Glomerular visceral epithelial cell (primary cell): ENCODE data around the gene NRXN3.

Source experiments
- DNase-seq: peaks from one replicate; pipeline ENCODE4 v3.0.0-alpha.2; 2016; ENCODE audit errors: extremely low spot score

NRXN3 gene

DNA sequence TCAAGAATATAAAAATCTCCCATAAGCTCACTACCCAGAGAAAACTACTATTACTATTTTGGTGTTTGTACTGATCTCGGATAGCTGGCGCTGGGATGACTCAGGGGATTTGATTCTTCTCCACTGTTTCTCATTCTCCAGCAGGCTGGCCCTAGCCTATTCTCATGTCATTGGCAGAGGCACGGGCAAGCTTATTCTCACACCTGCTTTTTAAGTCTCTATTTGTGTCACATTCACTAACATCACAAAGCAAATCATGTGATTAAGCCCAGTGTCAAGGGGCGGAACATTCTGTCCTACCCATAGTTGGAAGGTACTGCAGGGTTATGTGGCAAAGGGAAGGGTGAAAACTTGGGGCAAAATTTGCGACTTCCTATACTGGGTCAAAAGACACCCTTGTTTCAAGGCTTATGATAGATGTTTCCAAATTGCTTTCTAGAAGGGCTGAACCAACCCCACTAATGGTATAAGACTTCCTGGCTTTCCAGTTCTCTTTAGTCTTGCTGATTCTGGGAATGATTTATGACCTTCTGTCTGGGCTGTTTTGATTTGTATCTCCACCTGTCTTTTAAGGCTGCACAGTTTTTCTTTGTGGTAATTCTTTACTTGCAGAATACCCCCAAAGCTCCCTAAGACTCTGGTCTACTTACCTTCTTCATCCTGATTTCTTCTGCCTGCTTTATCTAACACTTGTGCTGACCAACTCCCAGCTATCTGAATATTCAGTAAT lies 406.4 kb downstream of the NRXN3 start:
- no peak for DNase-seq

- no peak for DNase-seq
Measured at GRCh38 chr14:78581229-78581628, 411.1 kb downstream of the NRXN3 start.

DNA sequence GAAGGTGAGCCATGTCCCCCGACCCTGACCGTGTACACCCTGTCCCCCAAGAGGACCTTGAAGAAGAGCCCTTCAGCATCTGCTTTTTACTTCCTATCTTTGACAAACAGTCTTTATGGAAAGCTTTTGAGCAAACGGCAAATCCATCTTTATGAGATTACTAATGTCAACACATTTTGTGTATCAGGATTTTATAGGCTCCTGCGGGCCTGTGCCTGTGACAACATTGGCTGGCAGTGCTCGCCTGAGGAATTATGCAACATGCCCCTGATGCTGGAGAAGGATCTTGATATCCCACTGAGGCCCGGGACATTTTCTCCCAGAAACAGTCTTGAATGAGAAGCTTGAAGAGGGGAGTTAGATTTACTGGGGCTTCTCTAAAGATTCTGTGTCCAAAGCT lies 416.5 kb downstream of the NRXN3 start:
- no peak for DNase-seq

DNA sequence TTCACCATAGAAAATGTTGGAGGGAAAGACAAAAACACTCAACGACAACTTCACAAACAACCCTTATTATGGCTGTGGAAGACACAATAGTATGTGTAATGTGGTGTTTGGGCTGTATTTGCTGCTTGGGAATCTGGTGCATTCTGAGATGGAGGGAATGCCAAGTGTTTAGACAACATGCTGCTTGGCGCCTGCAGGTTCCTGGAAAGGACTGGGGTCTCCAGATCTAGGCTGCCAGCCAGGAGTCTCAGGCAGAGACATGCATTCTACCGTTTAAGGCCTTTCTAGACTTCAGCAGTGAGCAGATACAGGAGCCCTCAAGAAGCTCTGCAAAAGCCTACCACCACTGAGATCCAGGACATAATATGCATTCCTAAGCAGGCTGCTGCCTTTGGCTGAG lies 418.7 kb downstream of the NRXN3 start:
- DNase-seq, result no peak

DNA sequence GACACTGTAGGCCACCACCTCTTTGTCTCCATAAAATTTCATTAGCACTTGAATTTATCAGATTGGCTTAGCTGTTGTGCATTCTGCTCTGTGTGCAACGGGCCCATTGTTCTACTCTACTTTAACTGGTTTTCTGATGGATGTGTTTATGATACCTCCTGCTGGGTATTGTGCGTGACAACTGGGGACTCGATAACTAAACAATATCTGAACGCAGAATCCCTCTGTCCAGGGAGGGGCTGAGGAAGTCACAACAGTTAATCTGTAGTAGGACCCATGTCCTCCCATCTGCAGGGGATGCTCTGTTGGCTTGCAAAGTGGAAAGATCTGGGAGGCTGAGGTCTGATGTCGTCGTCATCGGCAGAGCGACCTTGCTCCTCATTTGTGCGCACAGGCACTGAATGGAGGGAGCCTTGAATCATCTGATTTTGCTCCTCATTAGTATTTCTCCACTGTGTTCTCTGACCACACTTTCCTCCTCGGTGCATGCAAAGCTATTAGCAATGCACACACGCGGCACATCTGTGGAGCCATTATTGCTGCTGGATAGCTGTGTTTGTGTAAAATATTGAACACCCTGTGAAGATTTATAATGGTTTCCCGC lies 422.5 kb downstream of the NRXN3 start:
- no peak for DNase-seq

DNA sequence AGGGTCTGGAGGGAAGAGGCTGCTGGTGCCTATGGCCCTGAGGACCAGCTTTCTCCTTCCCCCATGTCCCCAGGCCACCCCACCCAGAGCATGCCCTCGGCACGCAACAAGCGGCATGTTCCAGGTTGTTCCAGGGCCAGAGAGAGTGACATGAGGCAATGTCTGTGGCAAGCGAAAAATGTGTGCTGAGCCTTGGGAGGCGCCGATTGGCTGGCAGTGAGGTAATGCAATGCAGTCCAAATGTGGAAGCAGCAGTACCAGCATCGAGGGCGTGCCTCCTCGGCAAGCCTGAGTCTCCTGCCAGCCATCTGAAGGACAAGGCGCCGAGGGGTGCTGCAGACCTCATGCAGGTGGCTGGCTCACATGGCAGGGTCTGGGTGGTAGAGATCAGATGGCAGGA lies 423.8 kb downstream of the NRXN3 start:
- no peak for DNase-seq

DNA sequence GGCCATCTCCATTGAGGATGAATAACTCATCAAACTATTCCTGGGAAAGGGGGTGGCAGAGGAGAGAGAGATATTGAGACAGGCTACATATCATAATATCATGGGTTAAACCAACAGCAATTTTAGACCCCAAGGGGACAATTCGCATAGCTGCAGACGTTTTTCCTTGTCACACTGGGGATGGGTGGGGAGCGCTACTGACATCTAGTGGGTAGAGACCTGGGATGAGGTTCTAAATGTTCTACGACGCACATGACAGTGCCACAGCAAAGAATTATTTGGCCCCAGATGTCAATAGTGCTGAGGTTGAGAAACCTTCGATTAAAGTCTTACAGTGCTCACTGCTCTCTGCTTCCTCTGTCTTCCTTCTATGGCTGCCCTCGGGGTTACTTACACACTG lies 425.6 kb downstream of the NRXN3 start:
- no peak for DNase-seq

DNA sequence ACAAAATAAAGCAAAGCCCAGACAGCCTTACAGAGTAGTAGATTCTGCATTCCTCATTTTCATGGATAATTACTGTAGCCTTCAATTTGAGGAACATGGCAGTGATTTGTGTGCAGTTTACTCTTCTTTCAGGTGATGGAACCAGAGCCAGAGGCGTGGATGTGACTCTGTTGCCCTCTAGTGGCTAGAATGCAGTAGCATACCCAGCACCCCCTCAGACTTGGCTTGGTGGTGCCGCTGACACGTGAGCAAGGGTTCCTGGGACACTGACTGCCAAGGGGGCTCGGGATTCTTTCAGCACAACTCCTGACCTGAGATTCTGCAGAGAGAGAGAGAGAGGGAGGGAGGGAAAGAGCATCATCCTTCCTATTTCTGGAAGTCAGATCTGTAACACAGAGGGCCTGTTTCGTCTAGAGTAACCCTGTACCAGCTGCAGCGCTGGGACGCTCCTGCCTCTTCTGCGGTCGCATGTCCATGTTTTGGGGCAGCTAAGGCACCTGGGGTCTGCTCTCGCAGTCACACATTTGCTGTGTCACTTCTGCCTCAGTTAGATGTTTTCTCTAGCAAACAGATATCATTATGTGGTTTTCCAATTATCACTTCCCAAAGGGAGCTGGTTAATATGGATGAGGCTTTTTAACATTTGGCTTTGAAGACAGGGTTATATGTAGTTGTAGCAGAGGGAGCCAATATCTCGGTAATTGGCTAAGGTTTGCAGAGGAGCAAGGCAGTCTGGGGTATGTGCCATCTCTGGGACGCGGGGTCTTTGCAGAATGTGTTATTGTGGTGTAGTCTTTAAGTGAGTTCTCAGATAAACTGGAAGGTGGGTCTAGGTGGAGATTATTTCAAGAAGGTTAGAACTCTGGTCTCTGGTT lies 428.1 kb downstream of the NRXN3 start:
- DNase-seq, result peak; percentile 49

- DNase-seq, result no peak
Measured at GRCh38 chr14:78605025-78605762, 435.0 kb downstream of the NRXN3 start.

GRCh38 chr14:78605897-78606500 lies 435.8 kb downstream of the NRXN3 start:
- no peak for DNase-seq

DNA sequence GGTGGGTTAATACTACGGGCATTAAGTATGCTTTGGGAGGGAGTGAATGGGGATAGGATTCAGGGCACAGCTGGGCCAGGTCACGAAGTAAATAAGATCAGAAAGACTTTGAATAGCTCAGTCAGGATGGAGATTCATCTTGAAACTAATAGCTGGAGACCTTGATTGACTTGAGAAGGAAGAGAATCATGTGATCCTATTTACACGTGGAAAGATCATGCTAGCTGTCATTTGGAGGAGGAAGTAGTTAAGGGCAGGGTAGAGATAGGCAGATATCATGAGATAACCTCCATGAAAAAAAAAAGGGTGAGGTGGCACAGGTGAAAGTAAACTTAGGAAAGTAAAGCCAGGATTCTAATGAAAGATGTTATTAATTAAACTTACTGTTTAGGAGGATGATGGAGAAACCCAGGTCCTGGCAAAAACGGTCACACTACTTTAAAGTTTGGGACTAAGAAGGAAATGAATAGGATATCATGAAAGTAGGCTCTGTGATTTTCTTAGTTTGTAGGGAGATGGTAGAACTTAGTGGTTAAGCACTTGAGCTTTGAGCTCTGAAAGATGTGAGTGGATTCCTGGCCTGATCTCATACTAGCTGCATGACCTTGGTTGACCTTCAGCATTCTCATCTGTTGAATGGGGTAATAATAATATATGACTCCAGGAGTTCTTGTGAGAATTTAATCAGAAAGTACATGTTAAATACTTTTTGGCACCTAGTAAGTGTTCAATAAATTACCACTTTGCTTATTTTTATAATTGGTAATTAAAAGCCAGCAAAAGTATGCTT lies 439.0 kb downstream of the NRXN3 start:
- DNase-seq, result no peak

DNA sequence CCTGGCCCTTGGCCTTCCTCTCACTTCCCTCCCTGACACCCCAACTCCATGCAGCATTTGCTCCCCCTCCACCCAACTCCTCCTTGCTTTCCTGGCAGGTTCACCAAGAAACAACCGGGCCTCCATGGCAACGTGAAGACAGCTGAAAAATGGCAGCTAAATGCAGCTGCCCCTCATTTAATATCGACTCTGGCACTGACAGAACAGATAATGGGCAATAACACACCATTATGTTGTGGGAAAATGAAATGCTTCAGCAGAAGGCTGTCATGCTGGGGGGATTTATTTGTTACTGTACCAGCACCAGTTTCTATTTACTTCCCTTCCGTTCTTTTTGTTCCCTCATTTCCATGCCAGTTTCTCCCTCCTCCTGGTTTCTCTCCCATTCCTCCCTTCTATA lies 440.8 kb downstream of the NRXN3 start:
- DNase-seq, result no peak

DNA sequence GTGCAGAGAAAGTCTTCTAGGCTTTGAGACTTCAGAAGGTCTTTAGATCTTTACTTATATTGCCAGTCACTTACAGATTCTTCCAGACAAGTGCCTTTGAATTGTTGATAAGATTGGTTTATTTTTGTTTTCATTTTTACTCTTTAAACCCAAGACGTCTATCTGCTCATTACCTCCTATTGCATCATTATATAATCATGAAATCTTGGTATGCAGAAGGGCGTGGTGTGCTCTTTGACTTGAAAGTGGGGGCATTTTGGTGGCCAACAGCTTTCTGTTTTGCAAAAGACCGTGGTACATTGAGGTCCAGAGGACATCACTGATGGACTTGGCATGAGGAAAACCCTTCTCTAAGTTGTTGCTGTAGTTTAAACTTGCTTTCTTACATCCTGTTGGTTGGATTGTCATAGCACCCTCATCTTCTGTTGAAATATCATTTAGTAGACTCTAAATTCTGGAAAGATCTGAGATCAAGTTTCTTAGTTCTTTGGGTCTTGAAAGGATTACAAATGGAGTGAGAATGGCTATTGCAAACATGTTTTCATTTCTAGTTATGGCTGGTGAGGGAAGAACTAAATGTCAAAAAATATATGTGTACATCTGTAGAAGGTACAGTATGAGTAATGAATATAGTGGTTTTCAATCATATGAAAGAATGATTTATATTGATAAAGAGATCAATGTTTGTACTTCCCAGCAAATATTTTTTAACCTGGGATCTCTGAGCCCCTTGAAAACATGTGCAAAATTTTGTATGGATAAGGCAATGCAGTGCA lies 441.8 kb downstream of the NRXN3 start:
- DNase-seq, result no peak

DNA sequence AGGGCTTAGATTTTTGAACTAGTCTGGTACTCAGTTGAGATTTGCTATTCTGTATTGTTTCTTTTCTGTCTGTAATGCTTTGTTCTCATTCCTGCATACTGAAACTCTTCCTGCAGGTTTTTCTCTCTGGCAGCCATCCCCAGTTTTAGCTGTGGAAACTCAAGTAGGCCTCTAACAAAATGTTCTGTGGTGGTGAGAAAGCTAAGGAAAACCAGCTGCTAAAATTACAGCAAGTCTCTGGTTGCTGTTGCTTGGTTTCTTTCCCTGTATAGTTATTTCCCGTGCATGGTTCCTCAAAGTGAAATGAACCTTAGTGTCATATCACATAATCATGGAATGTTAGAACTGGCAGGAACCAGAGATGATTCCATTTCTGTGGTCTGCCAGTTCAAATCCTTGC lies 442.5 kb downstream of the NRXN3 start:
- DNase-seq, result no peak

GRCh38 chr14:78614593-78614992 lies 444.4 kb downstream of the NRXN3 start:
- DNase-seq, result no peak

GRCh38 chr14:78617735-78618134 lies 447.6 kb downstream of the NRXN3 start:
- no peak for DNase-seq

GRCh38 chr14:78618368-78618767 lies 448.2 kb downstream of the NRXN3 start:
- no peak for DNase-seq

- no peak for DNase-seq
Measured at GRCh38 chr14:78627114-78627513, 456.9 kb downstream of the NRXN3 start.

DNA sequence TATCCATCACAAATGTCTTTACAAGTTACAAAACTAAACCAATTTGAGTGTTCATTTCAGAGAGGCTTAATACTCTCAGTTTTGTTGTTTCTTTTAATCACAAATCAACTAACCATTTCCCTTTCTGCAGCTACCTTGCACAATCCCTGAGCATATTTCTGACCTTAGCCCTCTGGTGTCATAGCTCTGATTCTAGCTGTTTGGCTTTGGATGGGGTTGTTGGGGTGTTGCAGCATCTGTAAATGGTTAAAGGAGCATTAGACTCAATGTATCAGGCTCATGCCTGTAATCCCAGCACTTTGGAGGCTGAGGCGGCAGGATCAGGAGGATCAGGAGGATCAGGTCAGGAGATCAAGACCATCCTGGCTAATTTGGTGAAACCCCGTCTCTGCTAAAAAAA lies 461.4 kb downstream of the NRXN3 start:
- no peak for DNase-seq

DNA sequence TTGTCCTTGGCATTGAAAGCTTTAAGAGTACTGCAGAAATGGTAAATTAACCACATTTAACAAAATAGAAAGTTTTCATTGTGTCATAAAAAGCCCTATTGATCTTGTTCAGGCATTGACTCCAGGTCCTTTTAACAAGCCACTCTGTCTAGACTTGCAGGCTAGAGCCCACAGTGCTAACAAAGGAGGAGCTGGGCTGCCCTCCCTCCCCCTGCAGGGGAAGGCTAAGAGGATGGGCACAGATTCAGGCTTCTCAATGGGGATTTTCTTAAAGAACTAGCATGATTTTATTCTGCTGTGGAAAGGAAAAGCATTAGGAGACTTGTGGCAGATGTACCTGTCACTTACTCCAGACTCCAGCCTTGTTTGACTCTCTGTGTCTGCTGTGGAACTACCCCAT lies 463.6 kb downstream of the NRXN3 start:
- DNase-seq, result no peak
